Measurements from ENCODE around the gene DPPA2.

- TF ChIP-seq HDAC2 (IDR thresholded peaks at IDR 0.05; ENCODE audit: borderline replicate concordance in 1 of 2, low read depth in 2 of 2, low read length in 2 of 2): no peak
- no peak for TF ChIP-seq CTCF (IDR thresholded peaks at IDR 0.05; ENCODE audit: control extremely low read depth in 1 of 3, insufficient read depth in 1 of 3, low read depth in 1 of 3, low read length in 3 of 3)
- TF ChIP-seq CHD2 (IDR thresholded peaks at IDR 0.05; ENCODE audit: low read length): no peak; the same call in 1 of the 2 replicates
- peak; percentile 91 for TF ChIP-seq POLR2AphosphoS5 (IDR thresholded peaks at IDR 0.05; ENCODE audit: low read depth, low read length)
- TF ChIP-seq POLR2A (IDR thresholded peaks at IDR 0.05; ENCODE audit: control extremely low read depth in 1 of 2, low read depth in 2 of 2, low read length in 2 of 2): peak; percentile 54 to 86; a peak in 2 of 3 replicates
- TF ChIP-seq JUN (IDR thresholded peaks at IDR 0.05; ENCODE audit: low read depth, low read length): no peak
Observed at GRCh38 chr3:109325657-109326056, 9.3 kb upstream of the DPPA2 start.
